Measurements from ENCODE around the gene OGFOD3.

DNA sequence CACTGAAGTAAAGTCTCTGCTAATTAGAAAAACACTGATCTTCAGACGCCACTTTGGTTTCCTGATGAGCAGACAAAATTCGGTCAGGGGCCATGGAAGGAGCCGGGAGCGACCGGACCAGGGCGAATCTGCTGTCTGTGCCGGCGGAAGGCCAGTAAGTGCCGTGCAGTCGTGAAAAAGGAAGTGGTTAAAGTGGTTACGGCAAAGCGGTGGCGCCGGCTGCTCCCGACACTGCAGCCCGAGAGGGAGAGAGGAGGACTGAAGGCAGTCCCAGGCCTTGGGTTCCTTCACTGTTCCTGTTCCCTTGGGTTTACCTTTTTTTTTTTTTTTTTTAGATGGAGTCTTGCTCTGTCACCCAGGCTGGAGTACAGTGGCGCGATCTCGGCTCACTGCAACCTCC is 17.6 kb downstream of the OGFOD3 start:
- no peak for TF ChIP-seq SIRT6 (IDR thresholded peaks at IDR 0.05; ENCODE audit: low read depth, low read length)
- TF ChIP-seq, protein P1, sequence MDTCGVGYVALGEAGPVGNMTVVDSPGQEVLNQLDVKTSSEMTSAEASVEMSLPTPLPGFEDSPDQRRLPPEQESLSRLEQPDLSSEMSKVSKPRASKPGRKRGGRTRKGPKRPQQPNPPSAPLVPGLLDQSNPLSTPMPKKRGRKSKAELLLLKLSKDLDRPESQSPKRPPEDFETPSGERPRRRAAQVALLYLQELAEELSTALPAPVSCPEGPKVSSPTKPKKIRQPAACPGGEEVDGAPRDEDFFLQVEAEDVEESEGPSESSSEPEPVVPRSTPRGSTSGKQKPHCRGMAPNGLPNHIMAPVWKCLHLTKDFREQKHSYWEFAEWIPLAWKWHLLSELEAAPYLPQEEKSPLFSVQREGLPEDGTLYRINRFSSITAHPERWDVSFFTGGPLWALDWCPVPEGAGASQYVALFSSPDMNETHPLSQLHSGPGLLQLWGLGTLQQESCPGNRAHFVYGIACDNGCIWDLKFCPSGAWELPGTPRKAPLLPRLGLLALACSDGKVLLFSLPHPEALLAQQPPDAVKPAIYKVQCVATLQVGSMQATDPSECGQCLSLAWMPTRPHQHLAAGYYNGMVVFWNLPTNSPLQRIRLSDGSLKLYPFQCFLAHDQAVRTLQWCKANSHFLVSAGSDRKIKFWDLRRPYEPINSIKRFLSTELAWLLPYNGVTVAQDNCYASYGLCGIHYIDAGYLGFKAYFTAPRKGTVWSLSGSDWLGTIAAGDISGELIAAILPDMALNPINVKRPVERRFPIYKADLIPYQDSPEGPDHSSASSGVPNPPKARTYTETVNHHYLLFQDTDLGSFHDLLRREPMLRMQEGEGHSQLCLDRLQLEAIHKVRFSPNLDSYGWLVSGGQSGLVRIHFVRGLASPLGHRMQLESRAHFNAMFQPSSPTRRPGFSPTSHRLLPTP (IDR thresholded peaks at IDR 0.05; ENCODE audit: borderline replicate concordance, extremely low read depth, insufficient read length), result no peak
- TF ChIP-seq, protein P2, sequence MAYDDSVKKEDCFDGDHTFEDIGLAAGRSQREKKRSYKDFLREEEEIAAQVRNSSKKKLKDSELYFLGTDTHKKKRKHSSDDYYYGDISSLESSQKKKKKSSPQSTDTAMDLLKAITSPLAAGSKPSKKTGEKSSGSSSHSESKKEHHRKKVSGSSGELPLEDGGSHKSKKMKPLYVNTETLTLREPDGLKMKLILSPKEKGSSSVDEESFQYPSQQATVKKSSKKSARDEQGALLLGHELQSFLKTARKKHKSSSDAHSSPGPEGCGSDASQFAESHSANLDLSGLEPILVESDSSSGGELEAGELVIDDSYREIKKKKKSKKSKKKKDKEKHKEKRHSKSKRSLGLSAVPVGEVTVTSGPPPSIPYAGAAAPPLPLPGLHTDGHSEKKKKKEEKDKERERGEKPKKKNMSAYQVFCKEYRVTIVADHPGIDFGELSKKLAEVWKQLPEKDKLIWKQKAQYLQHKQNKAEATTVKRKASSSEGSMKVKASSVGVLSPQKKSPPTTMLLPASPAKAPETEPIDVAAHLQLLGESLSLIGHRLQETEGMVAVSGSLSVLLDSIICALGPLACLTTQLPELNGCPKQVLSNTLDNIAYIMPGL (CRISPR knock-in tag; IDR thresholded peaks at IDR 0.05), result no peak
- TF ChIP-seq, protein P3, sequence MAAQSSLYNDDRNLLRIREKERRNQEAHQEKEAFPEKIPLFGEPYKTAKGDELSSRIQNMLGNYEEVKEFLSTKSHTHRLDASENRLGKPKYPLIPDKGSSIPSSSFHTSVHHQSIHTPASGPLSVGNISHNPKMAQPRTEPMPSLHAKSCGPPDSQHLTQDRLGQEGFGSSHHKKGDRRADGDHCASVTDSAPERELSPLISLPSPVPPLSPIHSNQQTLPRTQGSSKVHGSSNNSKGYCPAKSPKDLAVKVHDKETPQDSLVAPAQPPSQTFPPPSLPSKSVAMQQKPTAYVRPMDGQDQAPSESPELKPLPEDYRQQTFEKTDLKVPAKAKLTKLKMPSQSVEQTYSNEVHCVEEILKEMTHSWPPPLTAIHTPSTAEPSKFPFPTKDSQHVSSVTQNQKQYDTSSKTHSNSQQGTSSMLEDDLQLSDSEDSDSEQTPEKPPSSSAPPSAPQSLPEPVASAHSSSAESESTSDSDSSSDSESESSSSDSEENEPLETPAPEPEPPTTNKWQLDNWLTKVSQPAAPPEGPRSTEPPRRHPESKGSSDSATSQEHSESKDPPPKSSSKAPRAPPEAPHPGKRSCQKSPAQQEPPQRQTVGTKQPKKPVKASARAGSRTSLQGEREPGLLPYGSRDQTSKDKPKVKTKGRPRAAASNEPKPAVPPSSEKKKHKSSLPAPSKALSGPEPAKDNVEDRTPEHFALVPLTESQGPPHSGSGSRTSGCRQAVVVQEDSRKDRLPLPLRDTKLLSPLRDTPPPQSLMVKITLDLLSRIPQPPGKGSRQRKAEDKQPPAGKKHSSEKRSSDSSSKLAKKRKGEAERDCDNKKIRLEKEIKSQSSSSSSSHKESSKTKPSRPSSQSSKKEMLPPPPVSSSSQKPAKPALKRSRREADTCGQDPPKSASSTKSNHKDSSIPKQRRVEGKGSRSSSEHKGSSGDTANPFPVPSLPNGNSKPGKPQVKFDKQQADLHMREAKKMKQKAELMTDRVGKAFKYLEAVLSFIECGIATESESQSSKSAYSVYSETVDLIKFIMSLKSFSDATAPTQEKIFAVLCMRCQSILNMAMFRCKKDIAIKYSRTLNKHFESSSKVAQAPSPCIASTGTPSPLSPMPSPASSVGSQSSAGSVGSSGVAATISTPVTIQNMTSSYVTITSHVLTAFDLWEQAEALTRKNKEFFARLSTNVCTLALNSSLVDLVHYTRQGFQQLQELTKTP (IDR thresholded peaks at IDR 0.05; ENCODE audit: low read depth in 1 of 2, partially characterized antibody in 2 of 2), result no peak
- TF ChIP-seq GABPB1 (CRISPR knock-in tag; IDR thresholded peaks at IDR 0.05), result no peak
- no peak for TF ChIP-seq MYC (IDR thresholded peaks at IDR 0.05; ENCODE audit: low read depth, low read length)
- no peak for TF ChIP-seq MYC (CRISPR knock-in tag; IDR thresholded peaks at IDR 0.05; ENCODE audit: borderline replicate concordance, low read depth)
- TF ChIP-seq, protein P4, sequence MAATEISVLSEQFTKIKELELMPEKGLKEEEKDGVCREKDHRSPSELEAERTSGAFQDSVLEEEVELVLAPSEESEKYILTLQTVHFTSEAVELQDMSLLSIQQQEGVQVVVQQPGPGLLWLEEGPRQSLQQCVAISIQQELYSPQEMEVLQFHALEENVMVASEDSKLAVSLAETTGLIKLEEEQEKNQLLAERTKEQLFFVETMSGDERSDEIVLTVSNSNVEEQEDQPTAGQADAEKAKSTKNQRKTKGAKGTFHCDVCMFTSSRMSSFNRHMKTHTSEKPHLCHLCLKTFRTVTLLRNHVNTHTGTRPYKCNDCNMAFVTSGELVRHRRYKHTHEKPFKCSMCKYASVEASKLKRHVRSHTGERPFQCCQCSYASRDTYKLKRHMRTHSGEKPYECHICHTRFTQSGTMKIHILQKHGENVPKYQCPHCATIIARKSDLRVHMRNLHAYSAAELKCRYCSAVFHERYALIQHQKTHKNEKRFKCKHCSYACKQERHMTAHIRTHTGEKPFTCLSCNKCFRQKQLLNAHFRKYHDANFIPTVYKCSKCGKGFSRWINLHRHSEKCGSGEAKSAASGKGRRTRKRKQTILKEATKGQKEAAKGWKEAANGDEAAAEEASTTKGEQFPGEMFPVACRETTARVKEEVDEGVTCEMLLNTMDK (IDR thresholded peaks at IDR 0.05; ENCODE audit: borderline replicate concordance, insufficient read depth, low read depth, low read length, poor library complexity, severe bottlenecking), result no peak
